GM18909 (cell line): ENCODE data around the gene PANK3.

Experiments used
- ATAC-seq: cut with Tn5 transposase; IDR thresholded peaks from one replicate; pipeline ENCODE4 v1.9.1; 2021; ENCODE audit warnings: mild to moderate bottlenecking; ENCODE audit not compliant: unreplicated experiment, poor library complexity

The PANK3 gene

GRCh38 chr5:168578538-168579487, at the start of gene PANK3:
Gene PANK3 (minus strand): TSS chr5:168579368. CDS start chr5:168579283, 85 bp downstream.
- peak; percentile 66 for ATAC-seq

DNA sequence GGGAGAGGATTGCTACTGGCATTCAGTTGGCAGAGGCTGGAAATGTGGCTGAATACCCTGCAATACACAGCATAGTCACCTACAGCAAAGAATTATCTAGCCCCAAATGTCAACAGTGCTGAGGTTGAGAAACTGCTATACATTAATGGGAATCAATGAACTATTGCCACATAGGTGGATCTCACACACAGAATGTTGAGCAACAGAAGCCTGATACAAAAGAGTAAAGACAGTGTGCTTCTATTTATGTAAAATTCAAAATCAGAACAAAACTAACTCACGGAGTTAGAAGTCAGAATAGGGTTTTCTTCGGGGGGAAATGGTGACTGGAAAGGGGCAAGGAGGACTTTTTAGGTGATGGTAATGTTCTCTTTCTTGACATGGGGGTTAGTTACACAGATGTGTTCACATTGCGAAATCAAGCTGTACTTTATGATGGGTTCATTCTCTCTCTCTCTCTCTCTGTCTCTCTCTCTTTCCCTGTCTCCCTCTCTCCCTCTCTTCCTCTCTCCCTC, 45.7 kb upstream of the PANK3 start:
- no peak for ATAC-seq

DNA sequence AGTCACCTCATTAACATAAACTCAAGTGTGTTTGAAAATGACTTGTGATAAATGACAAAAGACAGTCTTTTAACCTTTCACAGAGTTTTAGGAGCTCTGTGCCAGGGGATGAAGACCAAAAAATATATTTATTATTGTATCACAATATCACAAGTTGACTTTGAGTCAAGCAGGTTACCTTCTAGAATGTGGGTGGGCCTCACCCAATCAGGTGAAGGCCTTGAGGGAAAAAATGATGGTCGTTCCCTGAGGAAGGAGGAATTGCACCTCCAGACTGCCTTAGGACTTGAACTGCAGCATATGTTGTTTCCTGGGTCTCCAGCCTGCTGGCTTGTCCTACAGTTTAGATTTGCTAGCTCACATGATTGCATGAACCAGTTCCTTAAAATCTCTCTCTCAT, 41.6 kb upstream of the PANK3 start:
- ATAC-seq: no peak

GRCh38 chr5:168614661-168615060, 35.5 kb upstream of the PANK3 start:
- ATAC-seq: no peak

GRCh38 chr5:168613996-168614395, 34.8 kb upstream of the PANK3 start:
- ATAC-seq: no peak

- ATAC-seq: no peak
These were observed 34.2 kb upstream of the PANK3 start for GRCh38 chr5:168613396-168613795.

DNA sequence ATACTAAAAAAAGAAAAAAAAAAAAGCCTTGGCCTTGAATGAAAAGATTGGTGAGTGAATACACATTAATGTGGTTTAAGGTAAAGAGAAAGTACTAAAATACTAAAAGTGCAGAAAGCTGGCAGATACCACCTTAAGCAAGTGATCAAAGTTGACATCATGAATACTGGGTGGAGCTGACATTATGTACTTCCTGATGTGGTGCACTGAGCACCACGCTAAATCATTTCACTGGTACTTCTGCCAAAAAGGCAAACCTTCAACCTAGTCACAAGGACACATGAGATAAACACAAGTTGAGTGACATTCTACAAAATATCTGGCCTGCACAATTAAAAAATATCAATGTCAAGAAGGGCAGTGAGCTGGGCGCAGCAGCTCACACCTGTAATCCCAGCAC, 33.8 kb upstream of the PANK3 start:
- ATAC-seq: no peak

DNA sequence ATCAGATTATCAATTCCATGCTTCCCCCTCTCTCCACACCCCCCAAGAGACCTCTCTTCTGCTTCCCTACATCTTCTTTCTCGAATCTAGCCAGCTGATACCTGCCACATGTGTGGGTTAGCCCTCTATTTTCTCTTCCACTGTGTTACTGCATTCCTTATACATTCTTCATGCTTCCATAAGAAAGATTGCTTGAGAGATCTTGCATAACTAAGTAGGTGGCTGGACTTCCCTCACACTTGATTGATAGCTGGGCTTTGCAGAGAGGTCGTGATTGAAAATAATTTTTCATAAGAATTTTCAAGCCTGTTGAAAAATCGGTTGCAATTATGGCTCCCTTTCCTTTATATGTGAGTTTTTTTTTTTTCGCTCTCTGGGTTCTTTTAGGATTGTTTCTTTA, 33.0 kb upstream of the PANK3 start:
- no peak for ATAC-seq

DNA sequence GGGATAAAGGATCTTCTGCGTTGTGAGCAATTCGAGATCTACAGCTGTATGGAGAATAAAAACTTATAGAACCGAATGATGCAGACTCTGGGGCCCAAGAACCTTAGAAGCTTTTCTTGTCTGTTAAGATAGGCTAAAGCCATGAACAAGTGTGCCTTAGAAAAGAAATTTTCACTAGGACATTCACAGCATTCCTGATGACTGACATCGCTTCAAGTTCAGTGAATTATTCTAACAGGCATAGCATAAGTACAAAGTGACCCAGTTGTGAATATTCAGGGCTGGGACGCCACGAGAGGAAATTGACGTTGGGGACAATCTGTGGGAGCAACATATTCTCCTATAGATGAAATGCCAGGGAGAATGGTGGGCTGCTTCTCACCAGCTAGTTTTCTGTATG, 32.0 kb upstream of the PANK3 start:
- ATAC-seq: no peak

DNA sequence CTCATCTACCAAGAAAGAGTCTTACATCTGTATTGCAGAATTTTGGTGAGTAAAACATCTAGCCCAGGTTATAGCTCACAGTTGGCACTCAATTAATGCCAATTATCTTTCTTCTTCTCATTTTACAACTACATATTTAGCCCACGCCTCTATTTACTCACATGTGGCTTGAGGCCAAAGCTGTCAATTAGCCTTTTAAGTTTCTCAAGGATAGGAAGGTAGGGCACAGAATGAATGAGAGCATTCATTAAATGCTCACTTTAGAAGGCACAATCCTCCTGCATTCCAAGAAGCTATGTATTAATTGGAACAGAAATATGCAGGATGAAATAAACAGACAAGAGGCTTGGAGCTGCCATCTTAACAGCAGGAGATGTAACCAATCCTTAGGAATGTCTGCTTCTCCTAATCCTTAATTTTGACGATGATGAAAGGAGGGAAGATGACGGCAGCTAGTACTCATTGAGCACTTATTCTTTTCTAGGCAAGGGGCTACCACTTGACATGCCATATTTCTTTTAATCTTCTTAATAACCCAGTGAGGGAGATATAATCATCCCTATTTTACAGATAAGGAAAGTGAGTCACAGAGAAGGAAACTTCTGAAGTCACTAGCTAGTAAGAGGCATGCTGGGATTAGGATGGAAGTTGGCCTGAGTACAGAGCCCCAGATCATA, 30.8 kb upstream of the PANK3 start:
- no peak for ATAC-seq

GRCh38 chr5:168608821-168609220, 29.7 kb upstream of the PANK3 start:
- ATAC-seq: no peak

DNA sequence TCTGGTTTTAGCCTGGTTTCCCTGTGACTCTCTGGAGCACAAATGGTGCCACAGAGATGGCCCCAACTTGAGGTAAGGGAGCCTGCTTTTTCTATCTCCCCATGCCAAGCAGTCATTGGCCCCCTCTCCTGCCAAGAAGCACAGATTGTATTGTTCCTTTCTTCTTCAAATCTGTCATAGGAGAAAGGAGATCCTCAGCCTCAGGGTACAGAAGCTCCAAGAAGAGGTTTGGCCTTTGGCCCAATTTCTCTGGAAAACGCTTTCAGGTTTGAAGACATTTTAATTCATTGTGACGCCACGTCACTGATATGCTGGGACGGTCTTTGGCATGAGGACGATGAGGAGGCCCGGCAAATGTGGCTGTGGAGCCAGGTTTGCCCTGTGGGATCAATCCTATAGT, 29.2 kb upstream of the PANK3 start:
- peak; percentile 5 for ATAC-seq

GRCh38 chr5:168607946-168608345, 28.8 kb upstream of the PANK3 start:
- ATAC-seq: peak; percentile 72

GRCh38 chr5:168606562-168606961, 27.4 kb upstream of the PANK3 start:
- no peak for ATAC-seq

DNA sequence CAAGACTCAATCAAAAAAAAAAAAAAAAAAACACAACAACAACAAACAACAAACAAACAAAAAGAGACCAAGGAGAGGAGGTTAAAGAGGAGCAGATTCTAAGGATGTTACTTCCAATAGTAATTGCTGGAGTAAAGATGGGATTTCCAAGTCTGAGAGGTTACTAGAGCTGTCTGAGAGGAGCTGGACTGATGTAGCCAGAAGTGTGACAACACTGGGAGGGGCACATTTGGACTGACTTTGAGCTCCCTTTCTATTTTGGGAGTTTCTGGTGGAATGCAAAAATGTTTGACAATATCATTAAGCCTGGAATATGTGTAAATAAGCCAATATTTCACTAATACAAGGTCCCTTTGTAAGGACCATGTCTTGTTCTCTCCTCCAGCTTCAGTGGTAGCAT, 25.3 kb upstream of the PANK3 start:
- ATAC-seq: no peak

DNA sequence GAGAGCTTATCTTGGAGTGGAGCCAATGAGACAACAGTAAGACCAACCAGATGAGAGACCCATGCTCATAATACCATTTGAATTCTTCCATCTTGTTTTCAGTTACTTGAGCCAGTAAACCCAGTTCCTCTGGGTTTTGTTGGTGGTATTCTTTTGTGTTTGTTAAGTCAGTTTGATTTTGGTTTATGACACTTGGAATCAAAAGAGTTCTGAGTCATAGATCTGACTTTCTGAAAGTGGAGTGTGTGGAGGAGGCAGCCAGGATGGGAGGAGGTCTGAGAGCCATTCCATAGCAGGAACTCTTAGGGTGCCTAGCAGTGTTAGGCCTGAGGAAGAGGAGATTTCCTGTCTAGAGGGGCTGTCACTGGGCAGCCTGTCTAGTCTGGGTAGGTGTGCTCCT, 24.6 kb upstream of the PANK3 start:
- ATAC-seq: no peak

DNA sequence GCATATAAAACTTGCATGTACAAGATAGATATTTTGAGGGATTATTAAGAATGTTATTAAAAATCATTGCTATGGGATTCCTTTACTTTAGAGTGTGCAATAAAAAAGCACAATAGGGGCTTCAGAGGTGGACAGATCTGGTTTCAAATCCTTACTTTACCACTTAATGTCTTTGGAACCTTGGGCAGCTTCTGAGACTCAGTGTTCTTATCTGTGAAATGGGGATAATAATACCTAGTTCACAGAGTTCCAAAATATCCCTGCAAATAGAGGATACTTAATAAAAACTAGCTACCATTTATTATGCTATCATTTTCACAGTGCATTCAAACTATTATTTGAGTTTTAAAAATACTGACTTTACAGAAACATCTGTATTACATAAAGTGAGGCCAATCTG, 23.3 kb upstream of the PANK3 start:
- ATAC-seq: no peak

GRCh38 chr5:168601972-168602371, 22.8 kb upstream of the PANK3 start:
- no peak for ATAC-seq

GRCh38 chr5:168600409-168600808, 21.2 kb upstream of the PANK3 start:
- ATAC-seq: no peak

- ATAC-seq: no peak
These were observed 20.7 kb upstream of the PANK3 start for GRCh38 chr5:168599826-168600225.

DNA sequence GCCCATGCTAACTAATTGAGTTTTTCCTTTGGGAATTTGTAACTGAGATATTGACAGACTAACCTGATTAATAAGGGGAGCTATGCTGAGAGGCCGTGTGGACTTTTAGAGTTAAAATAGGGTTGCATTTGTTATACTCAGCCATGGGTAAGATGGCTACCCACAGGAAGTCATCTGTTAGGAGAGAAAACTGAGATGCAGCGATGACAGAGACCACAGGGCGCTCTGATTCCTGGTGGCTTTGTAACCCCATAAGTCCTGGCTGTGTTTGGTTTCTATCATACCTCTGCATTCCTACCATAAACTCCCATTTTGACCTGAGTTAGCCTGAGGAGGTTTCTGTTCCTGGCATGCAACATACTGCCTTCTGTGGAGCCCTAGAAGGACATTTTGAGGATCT, 19.5 kb upstream of the PANK3 start:
- no peak for ATAC-seq
